A172 (cell line): ENCODE results near the gene TMEM175. TPM values are rescaled to one million over a fixed set of nuclear protein-coding genes. Genes with fewer than 3 reads are reported as not detected.
"Not testable (repeated sequence)": the region's sequence is repeated elsewhere in the genome, so short reads cannot be mapped to it uniquely, and the experiment has no call there.

Experiments
- DNase-seq: peaks from one replicate; pipeline ENCODE4 v3.0.0-alpha.2; 2015; ENCODE audit warnings: low spot score
- total RNA-seq: library from RNA; depleted of rRNA; stranded (reverse); fragments of >200 nt; shearing (Covaris generic); gene quantifications from 2 replicates; pipeline ENCODE4 v1.2.3, GENCODE V29; 2014

TMEM175 gene
- total RNA-seq, 1 experiment from 2014 or later: 27.5 TPM

DNA sequence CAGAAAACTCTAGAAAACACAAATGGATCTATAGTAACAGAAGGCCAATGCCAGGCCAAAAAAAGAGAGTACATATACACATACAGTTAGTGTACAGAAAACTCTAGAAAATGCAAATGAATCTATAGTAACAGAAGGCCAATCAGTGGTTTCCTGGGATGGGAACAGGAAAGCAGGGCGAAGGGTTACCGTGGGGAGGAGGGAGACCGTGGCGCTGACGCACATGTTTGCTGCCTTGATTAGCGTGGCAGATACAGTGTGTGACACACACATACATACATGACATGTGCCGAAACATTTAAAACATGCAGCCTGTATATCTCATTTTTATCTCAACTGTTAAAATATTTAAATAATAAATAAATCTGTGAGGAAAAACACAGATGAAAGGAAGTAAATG is 14.8 kb upstream of the TMEM175 start:
- no peak for DNase-seq

DNA sequence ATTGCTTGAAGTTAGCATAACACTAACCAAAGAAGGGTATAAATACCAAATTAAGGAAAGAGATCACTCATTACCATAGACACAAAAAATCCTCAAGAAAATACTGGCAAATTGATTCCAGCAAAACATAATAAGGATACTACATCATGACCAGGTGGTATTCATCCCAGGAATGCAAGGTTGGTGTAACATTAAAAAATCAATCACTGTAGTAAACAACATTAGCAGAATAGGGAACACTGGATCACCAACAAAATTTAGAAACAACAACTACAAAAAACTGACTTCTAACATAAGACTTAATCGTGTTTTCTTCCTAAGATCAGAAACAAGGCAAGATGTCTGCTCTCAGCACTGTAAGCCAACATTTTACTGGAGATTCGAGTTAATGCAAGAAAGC is 14.3 kb upstream of the TMEM175 start:
- no peak for DNase-seq

DNA sequence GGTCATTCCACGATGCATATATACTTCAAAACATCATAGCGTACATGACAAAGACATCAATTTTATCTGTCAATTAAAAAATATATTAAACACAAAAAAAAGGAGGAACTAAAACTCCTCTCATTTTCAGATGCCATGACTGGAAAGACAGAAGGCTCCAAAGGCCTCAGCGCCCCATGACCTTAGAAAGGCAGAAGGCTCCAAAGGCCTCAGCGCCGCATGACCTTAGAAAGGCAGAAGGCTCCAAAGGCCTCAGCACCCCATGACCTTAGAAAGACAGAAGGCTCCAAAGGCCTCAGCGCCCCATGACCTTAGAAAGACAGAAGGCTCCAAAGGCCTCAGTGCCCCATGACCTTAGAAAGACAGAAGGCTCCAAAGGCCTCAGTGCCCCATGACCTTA is 13.7 kb upstream of the TMEM175 start:
- DNase-seq: not testable (repeated sequence)

DNA sequence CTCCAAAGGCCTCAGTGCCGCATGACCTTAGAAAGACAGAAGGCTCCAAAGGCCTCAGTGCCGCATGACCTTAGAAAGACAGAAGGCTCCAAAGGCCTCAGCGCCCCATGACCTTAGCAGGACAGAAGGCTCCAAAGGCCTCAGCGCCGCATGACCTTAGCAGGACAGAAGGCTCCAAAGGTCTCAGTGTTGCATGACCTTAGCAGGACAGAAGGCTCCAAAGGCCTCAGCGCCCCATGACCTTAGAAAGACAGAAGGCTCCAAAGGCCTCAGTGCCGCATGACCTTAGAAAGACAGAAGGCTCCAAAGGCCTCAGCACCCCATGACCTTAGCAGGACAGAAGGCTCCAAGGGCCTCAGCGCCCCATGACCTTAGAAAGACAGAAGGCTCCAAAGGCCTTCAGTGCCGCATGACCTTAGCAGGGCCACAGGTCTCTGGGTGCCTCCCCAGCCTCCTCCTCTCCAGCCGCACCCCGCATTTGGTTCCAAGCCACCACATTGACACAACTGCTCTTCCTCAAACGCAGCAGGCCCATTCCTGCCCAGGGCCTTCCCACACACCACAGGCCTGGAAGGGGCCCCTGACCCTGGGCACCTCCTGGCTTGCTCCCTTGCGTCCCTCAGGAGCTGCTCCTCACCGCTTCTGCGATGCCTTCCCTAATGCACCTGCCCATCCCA is 13.1 kb upstream of the TMEM175 start:
- not testable (repeated sequence) for DNase-seq

DNA sequence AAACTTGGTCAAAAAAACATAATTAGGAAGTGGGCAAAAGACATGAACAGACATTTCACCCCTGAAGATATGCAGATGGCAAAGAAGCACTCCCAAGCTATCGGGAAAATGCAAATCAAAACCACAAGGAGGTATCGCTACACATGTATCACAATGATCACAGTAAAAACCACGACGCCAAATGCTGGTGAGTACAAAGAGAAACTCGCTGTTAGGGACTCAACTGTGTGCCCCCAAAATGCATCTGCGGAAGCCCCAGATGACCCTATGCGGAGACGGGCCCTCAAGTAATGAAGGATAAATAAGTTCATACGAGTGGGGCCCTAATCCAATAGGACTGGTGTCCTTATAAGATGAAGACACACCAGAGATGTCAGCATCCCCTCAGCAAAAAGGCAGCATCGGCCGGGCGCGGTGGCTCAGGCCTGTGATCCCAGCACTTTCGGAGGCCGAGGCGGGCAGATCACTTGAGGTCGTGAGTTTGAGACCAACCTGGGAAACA is 10.4 kb upstream of the TMEM175 start:
- peak; percentile 9 for DNase-seq

DNA sequence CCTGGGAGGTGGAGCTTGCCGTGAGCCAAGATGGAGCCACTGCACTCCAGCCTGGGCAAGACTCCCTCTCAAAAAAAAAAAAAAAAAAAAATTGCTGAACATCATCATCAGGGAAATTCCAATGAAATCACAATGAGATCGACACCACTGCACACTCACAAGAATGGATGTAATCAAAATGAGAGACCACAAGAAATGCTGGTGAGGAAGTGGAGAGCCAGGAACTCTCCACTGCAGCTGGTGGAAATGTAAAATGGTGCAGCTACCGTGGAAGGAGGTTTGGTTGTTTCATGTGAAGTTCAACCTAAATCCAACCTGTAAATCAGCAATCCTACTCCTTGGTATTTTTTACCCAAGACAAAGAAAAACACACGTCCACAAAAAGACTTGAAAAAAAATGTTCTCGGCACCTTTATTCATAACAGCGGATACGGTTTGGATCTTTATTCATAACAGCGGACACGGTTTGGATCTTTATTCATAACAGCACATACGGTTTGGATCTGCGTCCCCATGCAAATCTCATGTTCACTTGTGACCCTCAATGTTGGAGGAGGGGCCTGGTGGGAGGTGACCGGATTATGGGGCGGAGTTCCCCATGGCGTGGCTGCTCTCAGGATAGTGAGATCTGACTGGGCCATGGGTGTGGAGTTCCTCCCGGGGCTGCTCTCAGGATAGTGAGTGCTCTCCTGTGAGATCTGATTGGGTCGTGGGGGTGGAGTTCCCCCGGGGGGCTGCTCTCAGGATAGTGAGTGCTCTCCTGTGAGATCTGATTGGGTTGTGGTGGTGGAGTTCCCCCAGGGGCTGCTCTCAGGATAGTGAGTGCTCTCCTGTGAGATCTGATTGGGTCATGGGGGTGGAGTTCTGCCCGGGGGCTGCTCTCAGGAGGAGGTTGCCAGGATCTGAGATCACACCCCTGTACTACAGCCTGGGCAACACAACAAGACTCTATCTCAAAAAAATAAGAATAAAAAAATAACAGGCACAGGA is 7.9 kb upstream of the TMEM175 start:
- DNase-seq: no peak

DNA sequence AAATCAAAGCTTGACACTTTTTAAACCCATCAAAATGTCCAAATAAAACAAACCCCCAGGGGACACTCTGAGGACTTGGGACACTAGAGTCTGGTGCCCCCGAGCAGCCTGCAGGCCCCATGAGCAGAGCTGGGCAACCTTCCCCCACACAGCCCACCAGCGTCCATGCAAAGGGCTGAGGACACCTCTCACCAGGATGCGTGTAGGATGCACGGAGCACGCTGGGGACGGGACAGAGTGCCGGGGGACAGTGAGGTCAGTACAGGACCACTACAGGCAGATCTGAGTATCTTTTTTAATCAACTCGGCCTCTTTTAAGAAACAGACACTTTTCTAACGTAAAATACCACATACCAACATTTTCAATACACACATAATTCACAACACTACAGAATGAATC is 7.1 kb upstream of the TMEM175 start:
- DNase-seq: no peak

DNA sequence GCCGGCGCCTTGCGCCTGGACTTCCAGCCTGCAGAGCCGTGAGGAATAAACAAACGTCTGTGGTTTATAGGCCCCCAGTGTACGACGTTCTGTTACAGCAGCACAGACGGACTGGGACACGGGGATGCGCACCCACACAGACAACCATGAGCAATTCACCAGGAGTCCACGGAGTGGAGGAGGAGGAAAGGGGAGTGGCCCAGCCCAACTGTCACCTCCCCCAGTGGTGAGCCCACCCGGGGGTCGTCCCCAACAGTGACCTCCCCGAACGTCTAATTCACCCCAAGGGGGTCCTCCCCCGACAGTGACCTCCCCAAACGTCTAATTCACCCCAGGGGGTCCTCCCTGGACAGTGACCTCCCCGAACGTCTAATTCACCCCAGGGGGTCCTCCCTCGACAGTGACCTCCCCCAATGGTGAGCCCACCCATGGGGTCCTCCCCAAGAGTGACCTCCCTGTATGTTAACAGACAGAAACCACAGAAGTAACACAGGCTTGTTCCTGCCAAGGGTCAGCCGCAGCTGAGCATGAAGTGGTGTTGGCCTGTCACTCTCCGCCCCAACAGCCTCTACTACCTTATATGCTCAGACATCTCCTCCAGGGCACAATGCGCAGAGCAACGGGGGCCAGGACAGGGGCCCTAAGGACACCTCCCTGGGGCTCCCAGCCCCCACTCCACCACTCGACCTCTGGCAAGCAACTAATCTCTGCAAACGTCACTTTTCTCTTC is 6.3 kb upstream of the TMEM175 start:
- DNase-seq: no peak

DNA sequence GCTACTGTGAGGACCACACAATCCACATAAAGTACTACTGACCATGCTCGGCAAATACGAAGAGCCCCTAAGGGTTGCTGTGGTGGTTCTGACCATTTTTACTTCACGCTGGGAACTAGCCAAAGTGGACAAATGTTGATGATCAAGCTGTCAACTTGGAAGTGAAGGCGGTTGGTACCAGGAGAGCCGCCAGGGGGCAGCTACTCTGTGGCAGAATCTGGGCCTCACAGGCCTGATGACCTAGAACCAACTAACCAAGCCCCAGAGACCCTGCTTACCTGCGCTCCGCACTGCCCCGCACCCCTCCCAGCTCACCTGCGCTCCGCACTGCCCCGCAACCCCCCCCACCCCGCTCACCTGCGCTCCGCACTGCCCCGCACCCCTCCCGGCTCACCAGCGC is 5.7 kb upstream of the TMEM175 start:
- DNase-seq: no peak

DNA sequence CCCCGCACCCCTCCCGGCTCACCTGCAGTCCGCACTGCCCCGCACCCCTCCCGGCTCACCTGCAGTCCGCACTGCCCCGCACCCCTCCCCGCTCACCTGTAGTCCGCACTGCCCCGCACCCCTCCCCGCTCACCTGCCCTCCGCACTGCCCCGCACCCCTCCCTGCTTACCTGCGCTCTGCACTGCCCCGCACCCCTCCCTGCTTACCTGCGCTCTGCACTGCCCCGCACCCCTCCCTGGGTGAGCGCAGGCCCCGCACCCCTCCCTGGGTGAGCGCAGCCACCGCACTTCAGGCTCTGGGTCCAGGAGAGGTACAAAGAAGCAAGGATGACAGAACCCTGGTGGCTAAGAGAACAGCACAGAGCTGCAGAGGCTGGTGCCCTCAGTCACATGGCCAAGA is 4.7 kb upstream of the TMEM175 start:
- not testable (repeated sequence) for DNase-seq

DNA sequence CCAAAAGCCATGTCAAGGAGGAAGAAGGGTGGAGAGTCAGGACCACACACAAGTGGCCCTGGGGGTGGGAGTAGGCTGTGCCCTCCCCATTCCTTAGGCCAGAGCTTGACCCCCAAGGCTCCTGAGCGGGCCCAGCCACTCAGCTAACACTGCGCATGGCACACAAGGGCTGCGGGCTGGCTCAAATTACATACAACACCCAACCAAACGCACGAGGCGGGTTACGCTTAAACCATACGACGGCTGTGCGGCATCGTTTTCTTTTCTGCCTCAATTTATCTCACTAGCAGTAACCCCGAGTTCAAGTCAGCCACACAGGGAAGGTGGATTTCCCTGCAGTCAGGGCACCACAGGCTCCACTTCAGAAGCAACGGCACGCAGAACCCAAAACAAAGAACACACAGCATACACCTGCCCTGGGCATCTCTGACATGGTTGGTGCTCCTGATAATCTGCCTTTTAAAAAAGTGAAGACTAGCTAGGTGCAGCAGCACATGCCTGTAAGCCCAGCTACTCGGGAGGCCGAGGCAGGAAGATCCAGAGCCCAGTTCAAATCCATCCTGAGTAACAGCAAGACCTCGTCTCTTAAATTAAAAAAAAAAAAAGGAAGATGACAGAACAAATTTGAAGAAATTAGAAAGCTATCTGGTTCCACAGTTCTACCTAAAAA is 3.0 kb upstream of the TMEM175 start:
- DNase-seq: no peak

DNA sequence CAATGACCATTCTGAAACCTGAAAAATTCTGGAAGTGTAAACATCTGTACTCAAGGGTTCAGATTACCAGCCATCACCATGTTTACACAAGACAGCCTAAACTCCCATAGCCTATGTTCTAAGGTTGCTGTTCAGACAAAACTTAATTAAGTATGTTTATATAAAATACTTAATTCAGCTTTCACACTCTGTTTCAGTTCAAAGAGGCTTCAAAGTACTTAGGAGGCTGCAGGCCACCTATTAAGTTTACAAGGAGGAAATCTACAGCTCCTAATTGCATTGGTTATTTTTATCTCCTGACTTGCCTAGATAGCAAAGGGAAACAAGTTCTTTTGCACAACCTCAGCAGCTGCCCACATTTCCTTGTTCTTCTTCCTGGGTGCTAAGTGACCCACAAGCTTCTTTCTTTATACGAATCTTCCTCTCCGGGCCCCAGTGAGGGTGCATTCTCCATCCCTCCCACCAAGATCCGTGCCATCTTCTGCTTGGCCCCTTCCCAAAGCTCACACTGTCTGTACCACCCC is 2.2 kb upstream of the TMEM175 start:
- DNase-seq: no peak

DNA sequence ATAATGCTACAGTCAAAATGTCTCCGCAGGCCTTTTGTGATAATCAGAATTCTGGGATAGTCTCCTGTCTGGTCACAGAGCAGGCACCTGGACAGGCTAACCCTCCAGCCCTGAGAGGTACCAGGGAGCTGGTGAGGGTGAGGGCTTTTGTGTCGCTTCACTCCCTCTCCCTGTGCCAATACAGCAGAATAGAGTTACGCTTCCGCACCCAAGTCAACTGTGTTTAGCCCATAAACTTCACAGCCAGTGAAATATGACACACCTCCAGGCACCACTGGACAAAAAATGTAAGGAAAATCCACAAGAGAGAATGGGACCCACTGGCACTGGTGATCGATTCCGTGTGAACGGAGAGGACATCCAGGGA is 1.4 kb upstream of the TMEM175 start:
- no peak for DNase-seq

DNA sequence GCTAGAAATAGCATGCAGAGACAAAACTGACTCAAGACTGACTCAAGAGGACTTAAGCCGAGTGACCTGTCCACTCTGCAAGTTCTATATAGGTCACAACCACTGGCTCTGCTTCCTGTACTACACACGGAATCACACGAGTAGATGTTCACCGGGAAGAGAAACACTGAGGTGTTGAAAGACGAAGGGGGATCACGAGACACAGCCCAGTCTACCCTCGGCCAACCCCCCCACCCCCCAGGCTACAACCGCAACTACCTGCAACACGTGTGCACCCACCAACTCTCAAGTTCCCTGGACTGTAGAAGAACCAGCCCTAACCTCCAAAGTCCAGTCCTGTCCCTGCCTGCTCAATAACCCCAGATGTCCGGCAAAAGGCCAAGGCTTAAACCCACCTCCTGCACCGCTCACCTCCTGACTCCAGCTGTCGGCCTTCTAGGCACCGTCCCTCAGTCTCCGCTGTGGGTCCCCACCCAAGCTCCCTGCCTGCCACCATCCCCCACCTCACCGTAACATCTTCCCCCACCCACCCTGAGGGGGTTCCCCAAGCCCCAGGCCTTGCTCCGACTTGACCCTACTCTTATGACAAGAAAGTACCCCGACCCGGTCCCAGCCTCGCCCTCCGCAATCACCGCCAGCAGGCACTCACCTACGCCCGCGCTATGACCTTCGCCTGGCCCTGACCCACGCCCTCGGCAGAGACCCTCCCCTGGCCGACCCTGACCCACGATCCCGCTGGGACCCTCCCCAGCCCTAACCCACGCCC is 883 bp upstream of the TMEM175 start:
- DNase-seq: peak; percentile 47

DNA sequence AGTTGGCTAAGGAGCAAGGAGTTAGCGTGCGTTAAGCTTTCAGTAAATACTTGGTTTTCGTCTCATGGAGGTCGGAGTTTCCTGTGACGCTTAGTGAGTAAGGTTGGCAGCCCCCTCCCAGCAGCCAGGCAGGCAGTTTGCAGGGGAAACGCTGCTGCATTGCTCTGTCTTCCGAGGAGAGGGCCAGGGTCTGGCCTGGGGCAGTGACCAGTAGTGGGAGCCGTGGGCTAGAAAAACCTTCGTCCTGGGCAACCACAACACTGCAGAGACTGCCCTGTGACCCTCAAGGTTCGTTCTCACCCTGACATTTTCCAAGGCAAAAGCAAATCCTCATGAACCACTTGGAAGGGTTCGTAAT is 432 bp downstream of the TMEM175 start:
- DNase-seq: peak; percentile 19

DNA sequence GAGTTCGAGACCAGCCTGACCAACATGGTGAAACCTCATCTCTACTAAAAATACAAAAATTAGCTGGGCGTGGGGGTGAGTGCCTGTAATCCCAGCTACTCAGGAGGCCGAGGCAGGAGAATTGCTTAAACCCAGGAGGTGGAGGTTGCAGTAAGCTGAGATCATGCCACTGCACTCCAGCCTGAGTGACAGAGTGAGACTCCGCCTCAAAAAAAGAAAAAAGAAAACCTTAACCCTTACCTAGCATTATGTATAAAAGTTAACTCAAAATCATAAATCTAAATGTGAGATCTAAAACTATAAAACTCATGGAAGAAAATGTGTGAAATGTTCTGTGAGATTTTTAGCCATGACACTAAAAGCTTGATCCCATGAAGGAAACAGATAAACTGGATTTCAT is 7.2 kb downstream of the TMEM175 start:
- DNase-seq: not testable (repeated sequence)

DNA sequence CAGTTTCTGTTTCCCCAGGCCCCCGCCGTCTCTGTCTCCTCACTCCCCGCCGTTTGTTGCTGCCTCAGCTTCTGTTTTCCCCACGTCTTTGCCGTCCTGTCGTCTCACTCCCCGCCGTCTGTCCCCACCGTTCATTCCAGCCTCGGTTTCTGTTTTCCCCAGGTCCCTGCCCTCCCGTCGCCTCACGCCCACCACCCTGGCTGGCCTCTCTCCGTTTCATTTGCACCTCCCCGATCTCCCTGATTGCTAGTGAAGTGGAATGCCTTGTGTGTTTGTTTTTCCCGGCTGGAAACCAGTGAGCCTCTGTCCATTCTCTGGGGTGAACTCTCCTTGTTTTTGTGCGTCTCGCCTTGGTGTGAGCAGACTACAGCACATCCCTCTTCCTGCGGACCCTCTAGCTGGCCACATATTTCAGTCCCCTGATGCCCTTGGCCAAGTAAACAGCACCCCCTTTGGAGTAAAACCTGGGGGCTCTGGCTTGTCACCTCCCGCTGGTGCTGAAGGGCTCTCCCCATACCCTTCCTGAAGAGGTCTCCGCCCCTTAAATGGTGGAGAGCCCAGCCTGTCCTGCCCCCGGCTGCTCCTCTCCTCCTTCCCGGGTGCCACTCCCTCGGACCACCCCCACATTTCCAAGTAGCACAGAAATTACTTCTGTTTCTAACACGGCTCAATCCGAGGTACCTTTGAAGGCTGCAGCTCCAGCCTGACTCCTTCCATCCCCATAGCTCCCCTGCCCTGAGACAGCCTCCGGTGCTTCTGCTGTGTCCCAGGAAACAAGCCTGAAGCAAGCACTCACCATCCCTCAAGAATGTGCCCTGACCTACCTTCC is 13.2 kb downstream of the TMEM175 start:
- no peak for DNase-seq

DNA sequence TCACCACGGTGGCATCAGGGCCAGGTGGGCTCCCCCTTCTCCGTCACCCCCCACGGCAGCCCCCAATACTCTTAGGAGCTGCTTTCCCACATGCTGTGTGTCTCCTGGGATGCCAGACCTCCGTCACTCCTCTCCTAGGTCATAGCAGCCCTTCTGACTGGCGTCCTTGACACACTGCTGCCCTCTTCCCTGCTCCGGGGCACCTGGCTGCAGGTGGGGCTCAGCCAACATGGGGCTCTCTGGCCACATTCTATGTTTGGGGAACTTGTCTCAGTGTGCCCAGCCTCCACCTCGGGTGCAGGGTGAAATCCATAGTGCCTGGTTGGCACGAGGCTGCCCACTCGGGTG is 13.8 kb downstream of the TMEM175 start:
- no peak for DNase-seq

DNA sequence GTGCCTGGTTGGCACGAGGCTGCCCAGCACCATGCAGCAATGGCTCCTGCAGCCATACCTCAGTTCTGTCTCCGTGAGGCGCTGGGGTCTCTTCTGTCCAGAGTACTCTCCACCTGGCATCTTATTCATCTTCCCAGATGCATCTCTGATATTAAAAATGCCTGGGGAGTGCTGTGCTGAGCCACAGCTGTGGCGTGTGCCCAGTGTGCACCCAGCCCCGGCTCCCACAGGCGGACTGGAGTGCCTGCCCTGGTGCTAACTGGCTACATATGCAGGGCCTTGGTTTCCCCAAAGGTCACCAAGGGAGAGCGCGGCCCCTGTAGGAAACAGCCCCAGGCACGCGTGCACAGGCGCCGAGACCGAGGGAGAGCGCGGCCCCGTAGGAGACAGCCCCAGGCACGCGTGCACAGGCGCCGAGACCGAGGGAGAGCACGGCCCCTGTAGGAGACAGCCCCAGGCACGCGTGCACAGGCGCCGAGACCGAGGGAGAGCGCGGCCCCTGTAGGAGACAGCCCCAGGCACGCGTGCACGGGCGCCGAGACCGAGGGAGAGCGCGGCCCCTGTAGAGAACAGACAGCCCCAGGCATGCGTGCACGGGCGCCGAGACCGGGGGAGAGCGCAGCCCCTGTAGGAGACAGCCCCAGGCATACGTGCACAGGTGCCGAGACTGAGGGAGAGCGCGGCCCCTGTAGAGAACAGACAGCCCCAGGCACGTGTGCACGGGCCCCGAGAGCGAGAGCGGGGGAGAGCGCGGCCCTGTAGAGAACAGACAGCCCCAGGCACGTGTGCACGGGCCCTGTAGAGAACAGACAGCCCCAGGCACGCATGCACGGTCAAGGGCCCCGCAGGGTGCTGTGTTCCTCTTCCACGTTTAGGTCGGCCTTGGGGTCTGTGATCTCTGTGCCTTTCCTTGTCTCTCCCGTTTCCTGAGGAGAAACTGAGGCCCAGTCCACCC is 14.5 kb downstream of the TMEM175 start:
- DNase-seq: no peak
